HG03439 (cell line): ENCODE measurements around the gene L3MBTL1.

Source experiments
- ATAC-seq: cut with Tn5 transposase; IDR thresholded peaks from one replicate; pipeline ENCODE4 v1.9.1; 2021; ENCODE audit warnings: mild to moderate bottlenecking, moderate library complexity; ENCODE audit not compliant: unreplicated experiment

L3MBTL1 gene

GRCh38 chr20:43534791-43535350, 27.4 kb downstream of the L3MBTL1 start:
- no peak for ATAC-seq

- ATAC-seq = no peak
Measured at GRCh38 chr20:43535370-43536004, 28.0 kb downstream of the L3MBTL1 start.

DNA sequence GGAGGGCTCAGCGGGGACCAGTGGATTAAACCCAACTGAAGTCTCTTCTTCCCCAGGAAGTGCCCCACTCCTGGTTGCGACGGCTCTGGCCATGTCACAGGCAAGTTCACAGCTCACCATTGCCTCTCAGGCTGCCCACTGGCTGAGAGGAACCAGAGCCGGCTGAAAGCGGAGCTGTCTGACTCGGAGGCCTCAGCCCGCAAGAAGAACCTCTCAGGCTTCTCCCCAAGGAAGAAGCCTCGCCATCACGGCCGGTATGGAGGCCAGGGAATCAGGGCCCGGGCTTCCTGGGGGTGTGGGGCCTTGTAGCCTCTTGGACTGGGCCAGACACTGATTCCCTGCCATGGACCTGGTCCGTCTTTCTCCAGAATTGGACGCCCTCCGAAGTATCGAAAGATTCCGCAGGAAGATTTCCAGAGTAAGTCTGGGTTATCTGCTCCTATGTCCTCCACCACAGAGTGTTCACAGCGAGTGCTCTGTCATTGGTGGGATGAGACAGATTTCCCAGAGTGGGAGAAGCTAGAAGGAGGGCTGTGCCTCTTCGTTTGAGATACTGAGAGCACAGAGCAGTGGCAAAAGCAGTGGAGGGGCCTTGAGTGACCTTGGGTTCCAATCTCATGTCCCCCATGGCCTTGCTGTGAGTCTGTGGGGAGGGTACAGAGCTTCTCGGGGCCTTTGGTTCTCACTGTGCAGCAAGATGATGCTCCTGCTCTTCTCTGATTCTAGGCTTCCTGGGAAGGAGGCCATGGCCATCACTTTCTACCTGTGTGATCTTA, 28.7 kb downstream of the L3MBTL1 start:
- ATAC-seq = no peak

DNA sequence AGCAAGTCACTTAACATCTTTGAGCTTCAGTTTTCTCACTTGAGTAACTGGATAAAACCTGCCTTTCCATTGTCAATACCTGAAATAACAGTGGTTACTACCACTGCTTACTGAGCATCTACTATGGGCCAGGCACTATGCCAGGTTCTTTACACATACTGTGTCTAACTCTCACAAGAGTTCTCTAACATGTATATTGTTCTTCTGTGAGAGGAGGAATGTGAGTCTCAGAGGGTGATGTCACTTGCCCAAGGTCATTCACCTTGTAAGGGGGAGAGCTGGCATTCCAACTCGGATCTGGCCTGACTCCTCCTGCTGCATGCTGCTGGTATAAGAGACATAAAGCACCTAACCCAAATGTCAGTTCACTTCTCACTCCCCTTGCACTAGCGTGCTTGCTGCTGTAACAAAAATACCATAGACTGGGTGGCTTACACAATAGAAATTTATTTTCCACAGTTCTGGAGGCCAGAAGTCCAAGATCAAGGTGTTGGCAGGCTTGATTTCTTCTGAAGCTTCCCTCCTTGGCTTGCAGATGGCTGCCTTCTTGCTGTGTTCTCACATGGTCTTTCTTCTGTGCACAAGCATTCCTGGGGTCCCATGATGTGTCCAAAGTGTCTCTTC, 29.4 kb downstream of the L3MBTL1 start:
- ATAC-seq = no peak

DNA sequence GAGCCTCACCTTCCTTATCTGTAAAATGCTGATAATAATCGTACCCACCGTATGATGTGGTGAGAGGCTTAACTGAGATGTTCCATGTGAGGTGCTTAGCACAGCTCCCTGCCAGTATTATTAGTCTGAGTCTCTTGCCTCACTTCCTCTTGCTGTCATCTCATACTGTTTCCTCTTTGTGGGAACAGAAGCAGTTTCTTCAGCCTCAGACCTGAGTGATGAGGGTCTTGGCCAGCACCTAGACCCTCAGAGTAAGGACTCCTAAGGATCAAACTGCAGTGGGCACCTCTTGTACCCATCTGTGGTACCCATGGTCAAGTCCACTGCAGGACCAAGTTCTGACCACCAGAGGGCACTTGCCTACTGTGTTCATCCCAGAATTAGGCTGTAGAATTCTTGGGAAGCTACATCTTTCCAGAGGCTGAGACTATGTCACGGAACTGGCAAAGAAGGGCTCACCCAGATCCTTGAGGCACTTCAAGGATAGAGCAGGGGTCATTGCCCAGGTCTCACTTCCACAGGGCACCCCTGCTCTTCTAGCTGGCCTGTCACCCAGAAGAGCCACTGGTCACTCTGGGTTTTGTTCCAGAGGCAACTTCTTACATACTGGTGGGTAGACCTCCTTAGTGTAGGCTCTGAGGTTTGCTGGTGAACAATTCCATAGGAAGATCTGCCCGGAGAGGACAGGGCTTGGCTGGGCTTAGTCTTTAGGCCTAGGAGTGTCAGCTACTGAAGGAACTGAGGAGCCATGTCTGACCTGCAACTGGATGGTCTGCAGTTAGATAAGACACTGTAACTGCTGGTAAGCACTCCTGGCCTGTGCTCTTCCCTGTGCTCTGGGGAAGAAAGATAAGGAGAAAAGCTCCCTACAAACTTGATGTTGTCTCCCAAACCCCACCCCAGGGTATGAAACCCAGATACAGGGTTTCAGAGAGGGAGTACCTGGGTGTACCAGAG, 30.7 kb downstream of the L3MBTL1 start:
- no peak for ATAC-seq

DNA sequence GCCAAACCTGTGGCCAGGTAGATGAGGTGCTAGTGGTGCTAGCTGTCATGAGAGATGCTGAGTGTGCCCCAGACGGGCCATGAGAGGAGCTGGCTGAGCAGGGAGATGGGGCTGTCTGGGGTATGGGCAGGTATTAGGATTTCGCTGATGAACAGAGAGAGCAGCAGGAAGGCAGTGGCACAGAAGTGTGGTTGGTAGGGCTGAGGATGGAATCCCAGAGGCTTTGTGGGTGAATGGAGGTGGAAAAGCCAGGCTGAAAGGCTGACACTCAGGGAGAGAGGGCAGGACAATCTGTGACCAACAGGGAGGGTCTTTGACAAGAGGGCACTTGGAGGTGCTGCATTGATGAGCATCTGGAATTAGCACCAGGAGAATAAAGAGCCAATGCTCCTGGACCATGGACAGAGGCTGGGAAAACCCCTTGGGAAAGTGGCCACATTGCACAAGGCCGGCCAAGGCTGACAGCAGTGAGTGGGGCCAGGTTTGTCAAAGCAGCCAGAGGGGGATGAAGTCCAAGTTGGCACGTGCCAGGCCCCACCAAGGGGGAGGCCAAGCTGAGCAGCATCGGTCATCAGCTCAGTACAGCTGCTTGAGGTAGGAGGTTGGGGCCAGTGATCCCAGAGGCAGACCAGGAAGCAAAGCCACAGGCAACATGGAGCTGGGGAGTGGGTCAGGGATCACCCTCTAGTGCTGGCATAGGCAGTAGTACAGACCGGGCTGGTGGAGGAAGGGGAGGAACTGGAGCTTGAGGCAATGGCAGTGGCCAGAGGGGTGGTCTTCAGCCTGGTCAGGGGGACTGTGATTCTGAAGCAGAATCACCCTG, 31.6 kb downstream of the L3MBTL1 start:
- ATAC-seq = no peak

GRCh38 chr20:43539975-43540672, 32.6 kb downstream of the L3MBTL1 start:
- no peak for ATAC-seq

DNA sequence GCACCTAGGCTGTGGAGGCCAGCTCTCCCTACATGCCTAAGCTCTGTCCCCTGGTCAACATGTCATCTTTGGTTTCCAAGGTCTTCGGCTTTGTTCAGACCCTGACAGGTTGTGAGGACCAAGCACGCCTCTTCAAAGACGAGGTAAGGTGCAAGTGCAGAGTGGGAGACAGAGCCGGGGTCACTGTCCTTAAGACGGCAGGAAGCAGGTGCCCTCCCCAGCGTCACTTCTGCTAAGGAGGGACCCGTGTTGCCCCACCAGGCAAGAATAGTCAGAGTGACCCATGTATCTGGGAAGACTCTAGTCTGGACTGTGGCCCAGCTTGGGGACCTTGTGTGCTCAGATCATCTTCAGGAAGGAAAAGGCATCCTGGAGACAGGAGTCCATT, 33.2 kb downstream of the L3MBTL1 start:
- ATAC-seq = no peak

- ATAC-seq = no peak
Measured at GRCh38 chr20:43541214-43541613, 33.7 kb downstream of the L3MBTL1 start.

GRCh38 chr20:43542161-43542560, 34.7 kb downstream of the L3MBTL1 start:
- no peak for ATAC-seq

DNA sequence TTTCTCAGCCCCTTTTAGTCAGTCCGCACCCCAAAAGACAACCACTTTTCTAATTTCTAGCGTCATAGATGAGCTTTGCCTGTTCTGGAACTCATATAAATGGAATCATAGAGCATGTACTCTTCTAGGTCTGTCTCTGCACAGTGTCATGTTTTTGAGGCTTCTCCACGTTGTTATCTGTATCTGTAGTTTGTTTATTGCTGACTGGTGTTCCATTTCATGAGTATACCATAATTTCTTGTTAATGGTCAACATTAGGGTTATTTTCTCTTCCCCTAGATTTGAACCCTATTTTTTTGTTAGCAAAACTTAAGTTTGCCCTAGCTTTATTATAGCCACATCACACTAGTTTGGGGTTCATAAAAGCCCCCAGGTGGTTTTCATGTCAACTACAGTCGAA, 35.2 kb downstream of the L3MBTL1 start:
- no peak for ATAC-seq

- ATAC-seq = no peak
Measured at GRCh38 chr20:43543138-43543537, 35.6 kb downstream of the L3MBTL1 start.

DNA sequence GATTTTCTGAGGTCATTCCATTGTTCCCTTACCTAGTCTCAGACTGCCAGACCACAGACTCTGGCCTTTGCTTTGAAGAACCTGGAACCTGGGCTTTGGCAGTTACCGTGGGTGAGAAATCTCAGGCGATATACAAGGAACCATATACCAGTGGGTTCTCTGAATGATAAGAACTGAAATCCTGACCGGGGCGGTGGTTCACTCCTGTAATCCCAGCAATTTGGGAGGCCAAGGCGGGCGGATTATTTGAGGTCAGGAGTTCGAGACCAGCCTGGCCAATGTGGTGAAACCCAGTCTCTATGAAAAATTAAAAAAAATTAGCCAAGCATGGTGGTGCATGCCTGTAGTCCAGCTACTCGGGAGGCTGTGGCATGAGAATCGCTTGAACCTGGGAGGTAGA, 37.0 kb downstream of the L3MBTL1 start:
- no peak for ATAC-seq

GRCh38 chr20:43545837-43546578, 38.5 kb downstream of the L3MBTL1 start:
- no peak for ATAC-seq

GRCh38 chr20:43548273-43548880, 40.9 kb downstream of the L3MBTL1 start:
- ATAC-seq = no peak

GRCh38 chr20:43549416-43550065, 42.0 kb downstream of the L3MBTL1 start:
- no peak for ATAC-seq

GRCh38 chr20:43550456-43550855, 43.0 kb downstream of the L3MBTL1 start:
- ATAC-seq = no peak

GRCh38 chr20:43554369-43554768, 46.9 kb downstream of the L3MBTL1 start:
- no peak for ATAC-seq
